ENCODE measurements around the gene IFT88. TPM values are rescaled to one million over a fixed set of nuclear protein-coding genes. Genes with fewer than 3 reads are reported as not detected.

IFT88 gene
- total RNA-seq, 1 donor from 2014 or later, result 22.5 TPM

GRCh38 chr13:20685092-20685491, 118.1 kb downstream of the IFT88 start:
- peaks cover 25% of the 10 kb centered on the region for H3K4me1 Mint-ChIP-seq
- H3K27ac Mint-ChIP-seq (ENCODE audit: unreplicated experiment), result no peak overlapping the region
- TF ChIP-seq CTCF (conservative IDR thresholded peaks at IDR 0.05), result no peak
- no peaks in the 10 kb centered on the region for H3K27me3 Mint-ChIP-seq (ENCODE audit: low read depth)
- no peak for DNase-seq (ENCODE audit: low read depth, low spot score)
- H3K36me3 Mint-ChIP-seq (ENCODE audit: low read depth), result no peaks in the 10 kb centered on the region
- H3K4me3 Mint-ChIP-seq, result no peak overlapping the region
- no peaks in the 10 kb centered on the region for H3K9me3 Mint-ChIP-seq

- no peak for TF ChIP-seq CTCF (conservative IDR thresholded peaks at IDR 0.05)
- Mint-ChIP-seq H3K27me3 (ENCODE audit: low read depth) (no peaks in the 10 kb centered on the region), H3K9me3 (no peaks in the 10 kb centered on the region), H3K4me1 (peaks cover 25% of the 10 kb centered on the region), H3K36me3 (ENCODE audit: low read depth) (no peaks in the 10 kb centered on the region), H3K4me3 (no peak overlapping the region), H3K27ac (ENCODE audit: unreplicated experiment) (no peak overlapping the region)
- no peak for DNase-seq (ENCODE audit: low read depth, low spot score)
These were observed 119.2 kb downstream of the IFT88 start for GRCh38 chr13:20686167-20686566.

GRCh38 chr13:20686863-20687579, 120.1 kb downstream of the IFT88 start:
- no peak for TF ChIP-seq CTCF (conservative IDR thresholded peaks at IDR 0.05)
- no peak for DNase-seq (ENCODE audit: low read depth, low spot score)
- Mint-ChIP-seq H3K9me3 (no peaks in the 10 kb centered on the region), H3K27ac (ENCODE audit: unreplicated experiment) (no peak overlapping the region), H3K27me3 (ENCODE audit: low read depth) (no peaks in the 10 kb centered on the region), H3K4me3 (no peak overlapping the region), H3K36me3 (ENCODE audit: low read depth) (no peaks in the 10 kb centered on the region), H3K4me1 (peaks cover 19% of the 10 kb centered on the region)

GRCh38 chr13:20689291-20689690, 122.3 kb downstream of the IFT88 start:
- H3K4me1 Mint-ChIP-seq, result peaks cover 13% of the 10 kb centered on the region
- H3K27ac Mint-ChIP-seq (ENCODE audit: unreplicated experiment), result no peak overlapping the region
- no peak overlapping the region for H3K4me3 Mint-ChIP-seq
- no peak for DNase-seq (ENCODE audit: low read depth, low spot score)
- H3K36me3 Mint-ChIP-seq (ENCODE audit: low read depth), result no peaks in the 10 kb centered on the region
- no peak for TF ChIP-seq CTCF (conservative IDR thresholded peaks at IDR 0.05)
- H3K27me3 Mint-ChIP-seq (ENCODE audit: low read depth), result no peaks in the 10 kb centered on the region
- H3K9me3 Mint-ChIP-seq, result no peaks in the 10 kb centered on the region

- no peak for TF ChIP-seq CTCF (conservative IDR thresholded peaks at IDR 0.05)
- Mint-ChIP-seq H3K4me3 (no peak overlapping the region), H3K27me3 (ENCODE audit: low read depth) (no peaks in the 10 kb centered on the region), H3K9me3 (no peaks in the 10 kb centered on the region), H3K4me1 (peaks cover 11% of the 10 kb centered on the region), H3K27ac (ENCODE audit: unreplicated experiment) (no peak overlapping the region), H3K36me3 (ENCODE audit: low read depth) (no peaks in the 10 kb centered on the region)
- DNase-seq (ENCODE audit: low read depth, low spot score), result no peak
These were observed 124.7 kb downstream of the IFT88 start for GRCh38 chr13:20691616-20692015.

All from neural crest cell (in vitro differentiated cells).